Neural cell (in vitro differentiated cells): ENCODE data around the gene HLA-G.
"Not testable (repeated sequence)": the region's sequence is repeated elsewhere in the genome, so short reads cannot be mapped to it uniquely, and the experiment has no call there.

Experiments used
- EP300 ChIP-seq: fragments of 450-650 bp; conservative IDR thresholded peaks from 2 replicates; pipeline ENCODE4 v1.6.1; 2014; ENCODE audit warnings: antibody characterized with exemption, mild to moderate bottlenecking, moderate library complexity; ENCODE audit not compliant: poor library complexity, severe bottlenecking
- EZH2 ChIP-seq: fragments of 200-600, 300-800 bp; shearing (Covaris generic), sonication (generic); IDR thresholded peaks from 2 replicates; pipeline ENCODE4 v1.6.1; 2014; ENCODE audit warnings: antibody characterized with exemption, low read length, borderline replicate concordance, mild to moderate bottlenecking; ENCODE audit not compliant: insufficient read depth, poor library complexity, severe bottlenecking
- MXI1 ChIP-seq: fragments of 450-650 bp; conservative IDR thresholded peaks from 2 replicates; pipeline ENCODE4 v1.6.1; 2014; ENCODE audit warnings: antibody characterized with exemption, mild to moderate bottlenecking; ENCODE audit not compliant: poor library complexity, severe bottlenecking
- POLR2AphosphoS5 ChIP-seq: IDR thresholded peaks from 2 replicates; pipeline ENCODE4 v1.6.1; 2012
- RAD21 ChIP-seq: fragments of 450-650 bp; conservative IDR thresholded peaks from 2 replicates; pipeline ENCODE4 v1.6.1; 2014; ENCODE audit warnings: antibody characterized with exemption, mild to moderate bottlenecking, moderate library complexity
- SMC3 ChIP-seq: fragments of 450-650 bp; conservative IDR thresholded peaks from 2 replicates; pipeline ENCODE4 v1.6.1; 2014; ENCODE audit warnings: antibody characterized with exemption, mild to moderate bottlenecking, moderate library complexity; ENCODE audit not compliant: poor library complexity
- TAF1 ChIP-seq: IDR thresholded peaks from 2 replicates; pipeline ENCODE4 v1.6.1; 2012; ENCODE audit warnings: low read depth
- TF ChIP-seq, protein P1 (sequence below): fragments of 450-650 bp; IDR thresholded peaks from 2 replicates; pipeline ENCODE4 v1.5.1; 2014; ENCODE audit warnings: antibody characterized with exemption, mild to moderate bottlenecking, moderate library complexity; ENCODE audit not compliant: poor library complexity, severe bottlenecking
- TF ChIP-seq, protein P2 (sequence below): IDR thresholded peaks from 2 replicates; pipeline ENCODE4 v1.6.1; 2012; ENCODE audit warnings: borderline replicate concordance

DNA sequence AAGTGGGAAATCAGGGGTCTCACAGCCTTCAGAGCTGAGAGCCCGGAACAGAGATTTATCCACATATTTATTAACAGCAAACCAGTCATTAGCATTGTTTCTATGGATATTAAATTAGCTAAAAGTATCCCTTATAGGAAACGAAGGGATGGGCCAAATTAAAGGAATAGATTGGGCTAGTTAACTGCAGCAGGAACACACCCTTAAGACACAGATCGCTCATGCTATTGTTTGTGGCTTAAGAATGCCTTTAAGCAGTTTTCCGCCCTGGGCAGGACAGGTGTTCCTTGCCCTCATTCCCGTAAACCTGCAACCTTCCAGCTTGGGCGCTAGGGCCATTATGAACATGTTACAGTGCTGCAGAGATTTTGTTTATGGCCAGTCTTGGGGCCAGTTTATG is 48.1 kb downstream of the HLA-G start:
- TF ChIP-seq, protein P1, sequence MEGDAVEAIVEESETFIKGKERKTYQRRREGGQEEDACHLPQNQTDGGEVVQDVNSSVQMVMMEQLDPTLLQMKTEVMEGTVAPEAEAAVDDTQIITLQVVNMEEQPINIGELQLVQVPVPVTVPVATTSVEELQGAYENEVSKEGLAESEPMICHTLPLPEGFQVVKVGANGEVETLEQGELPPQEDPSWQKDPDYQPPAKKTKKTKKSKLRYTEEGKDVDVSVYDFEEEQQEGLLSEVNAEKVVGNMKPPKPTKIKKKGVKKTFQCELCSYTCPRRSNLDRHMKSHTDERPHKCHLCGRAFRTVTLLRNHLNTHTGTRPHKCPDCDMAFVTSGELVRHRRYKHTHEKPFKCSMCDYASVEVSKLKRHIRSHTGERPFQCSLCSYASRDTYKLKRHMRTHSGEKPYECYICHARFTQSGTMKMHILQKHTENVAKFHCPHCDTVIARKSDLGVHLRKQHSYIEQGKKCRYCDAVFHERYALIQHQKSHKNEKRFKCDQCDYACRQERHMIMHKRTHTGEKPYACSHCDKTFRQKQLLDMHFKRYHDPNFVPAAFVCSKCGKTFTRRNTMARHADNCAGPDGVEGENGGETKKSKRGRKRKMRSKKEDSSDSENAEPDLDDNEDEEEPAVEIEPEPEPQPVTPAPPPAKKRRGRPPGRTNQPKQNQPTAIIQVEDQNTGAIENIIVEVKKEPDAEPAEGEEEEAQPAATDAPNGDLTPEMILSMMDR: not testable (repeated sequence)
- not testable (repeated sequence) for TF ChIP-seq POLR2AphosphoS5, SMC3, RAD21, EP300, EZH2, TAF1, MXI1
- TF ChIP-seq, protein P2, sequence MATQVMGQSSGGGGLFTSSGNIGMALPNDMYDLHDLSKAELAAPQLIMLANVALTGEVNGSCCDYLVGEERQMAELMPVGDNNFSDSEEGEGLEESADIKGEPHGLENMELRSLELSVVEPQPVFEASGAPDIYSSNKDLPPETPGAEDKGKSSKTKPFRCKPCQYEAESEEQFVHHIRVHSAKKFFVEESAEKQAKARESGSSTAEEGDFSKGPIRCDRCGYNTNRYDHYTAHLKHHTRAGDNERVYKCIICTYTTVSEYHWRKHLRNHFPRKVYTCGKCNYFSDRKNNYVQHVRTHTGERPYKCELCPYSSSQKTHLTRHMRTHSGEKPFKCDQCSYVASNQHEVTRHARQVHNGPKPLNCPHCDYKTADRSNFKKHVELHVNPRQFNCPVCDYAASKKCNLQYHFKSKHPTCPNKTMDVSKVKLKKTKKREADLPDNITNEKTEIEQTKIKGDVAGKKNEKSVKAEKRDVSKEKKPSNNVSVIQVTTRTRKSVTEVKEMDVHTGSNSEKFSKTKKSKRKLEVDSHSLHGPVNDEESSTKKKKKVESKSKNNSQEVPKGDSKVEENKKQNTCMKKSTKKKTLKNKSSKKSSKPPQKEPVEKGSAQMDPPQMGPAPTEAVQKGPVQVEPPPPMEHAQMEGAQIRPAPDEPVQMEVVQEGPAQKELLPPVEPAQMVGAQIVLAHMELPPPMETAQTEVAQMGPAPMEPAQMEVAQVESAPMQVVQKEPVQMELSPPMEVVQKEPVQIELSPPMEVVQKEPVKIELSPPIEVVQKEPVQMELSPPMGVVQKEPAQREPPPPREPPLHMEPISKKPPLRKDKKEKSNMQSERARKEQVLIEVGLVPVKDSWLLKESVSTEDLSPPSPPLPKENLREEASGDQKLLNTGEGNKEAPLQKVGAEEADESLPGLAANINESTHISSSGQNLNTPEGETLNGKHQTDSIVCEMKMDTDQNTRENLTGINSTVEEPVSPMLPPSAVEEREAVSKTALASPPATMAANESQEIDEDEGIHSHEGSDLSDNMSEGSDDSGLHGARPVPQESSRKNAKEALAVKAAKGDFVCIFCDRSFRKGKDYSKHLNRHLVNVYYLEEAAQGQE: not testable (repeated sequence)
